HepG2 (cell line): ENCODE measurements around the gene QDPR.

Experiments used
- CTCF ChIP-seq: sonication (generic); formaldehyde crosslinking; IDR thresholded peaks from 2 replicates; pipeline ENCODE4 v1.5.0; 2020; ENCODE audit warnings: mild to moderate bottlenecking, missing genetic modification reagents, moderate library complexity
- DMTF1 ChIP-seq: sonication (generic); formaldehyde crosslinking; IDR thresholded peaks from 2 replicates; pipeline ENCODE4 v1.4.0; 2020; ENCODE audit warnings: mild to moderate bottlenecking, missing genetic modification reagents
- DPF2 ChIP-seq: sonication (generic); formaldehyde crosslinking; IDR thresholded peaks from 2 replicates; pipeline ENCODE4 v1.4.0; 2020; ENCODE audit warnings: mild to moderate bottlenecking, low read depth, missing genetic modification reagents, borderline replicate concordance
- FOXJ3 ChIP-seq: sonication (generic); formaldehyde crosslinking; IDR thresholded peaks from 2 replicates; pipeline ENCODE4 v1.4.0; 2020; ENCODE audit warnings: missing genetic modification reagents, mild to moderate bottlenecking, borderline replicate concordance
- KAT2B ChIP-seq: fragments of 150-350 bp; IDR thresholded peaks from 2 replicates; pipeline ENCODE4 v1.6.1; 2014; ENCODE audit warnings: low read depth, low read length, borderline replicate concordance
- MAFF ChIP-seq: IDR thresholded peaks from 2 replicates; pipeline ENCODE4 v1.6.1; 2011; ENCODE audit warnings: low read depth, low read length, improper control_type of control experiment
- POLR2A ChIP-seq, 2 experiments: IDR thresholded peaks; 2 replicates each; pipeline ENCODE4 v1.6.1; 2011; ENCODE audit warnings: low read depth in 2 of 2, low read length in 2 of 2, mild to moderate bottlenecking in 1 of 2, moderate library complexity in 1 of 2; ENCODE audit not compliant: insufficient read depth in 1 of 2
- TBX3 ChIP-seq: fragments of 450-650 bp; IDR thresholded peaks from 2 replicates; pipeline ENCODE4 v1.6.1; 2017; ENCODE audit warnings: antibody characterized with exemption, mild to moderate bottlenecking, inconsistent platforms, borderline replicate concordance
- ZNF124 ChIP-seq: sonication (generic); formaldehyde crosslinking; IDR thresholded peaks from 2 replicates; pipeline ENCODE4 v1.4.0; 2020; ENCODE audit warnings: missing genetic modification reagents
- ZNF235 ChIP-seq: sonication (generic); formaldehyde crosslinking; IDR thresholded peaks from 2 replicates; pipeline ENCODE4 v1.8.1; 2023; ENCODE audit warnings: mild to moderate bottlenecking, missing genetic modification reagents, borderline replicate concordance

- TF ChIP-seq TBX3 (no peak), POLR2A (IDR thresholded peaks at IDR 0.05; ENCODE audit: insufficient read depth in 1 of 2, low read depth in 2 of 2, low read length in 2 of 2) (no peak), ZNF235 (CRISPR knock-in tag) (no peak), CTCF (CRISPR knock-in tag) (no peak), FOXJ3 (CRISPR knock-in tag) (no peak), DMTF1 (CRISPR knock-in tag) (no peak), ZNF124 (CRISPR knock-in tag) (no peak), MAFF (no peak), KAT2B (no peak), DPF2 (CRISPR knock-in tag) (no peak)
Measured at GRCh38 chr4:17517664-17518063, 5.8 kb upstream of the QDPR start.
